ENCODE data around the gene PPFIBP1.

Gene PPFIBP1

GRCh38 chr12:27523642-27524493, at the start of gene PPFIBP1:
TSS of gene PPFIBP1 (plus strand) at chr12:27524206. CDS start at chr12:27633397, 109,191 bp downstream.
- DNase-seq (ENCODE audit: low spot score), result peak; percentile 97

DNA sequence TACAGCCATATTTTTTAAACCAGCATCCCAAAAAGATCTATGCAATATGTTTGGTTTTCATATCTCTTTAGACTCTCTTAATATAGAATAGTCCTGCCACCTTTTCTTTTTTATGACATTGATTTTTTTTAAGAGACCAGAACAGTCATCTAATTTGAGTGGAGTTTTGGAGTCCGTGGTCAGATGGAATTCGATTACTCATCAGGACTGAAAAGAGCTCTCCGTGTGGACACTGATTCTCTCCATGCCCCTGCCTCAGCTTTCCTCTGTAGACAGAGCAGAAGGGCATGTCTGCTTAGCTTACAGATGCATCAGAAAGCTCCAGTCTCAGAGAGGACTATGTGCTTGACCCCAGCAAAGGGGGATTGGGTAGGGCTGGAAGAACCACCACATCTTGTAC, 49.7 kb upstream of the PPFIBP1 start:
- no peak for DNase-seq (ENCODE audit: low spot score)

DNA sequence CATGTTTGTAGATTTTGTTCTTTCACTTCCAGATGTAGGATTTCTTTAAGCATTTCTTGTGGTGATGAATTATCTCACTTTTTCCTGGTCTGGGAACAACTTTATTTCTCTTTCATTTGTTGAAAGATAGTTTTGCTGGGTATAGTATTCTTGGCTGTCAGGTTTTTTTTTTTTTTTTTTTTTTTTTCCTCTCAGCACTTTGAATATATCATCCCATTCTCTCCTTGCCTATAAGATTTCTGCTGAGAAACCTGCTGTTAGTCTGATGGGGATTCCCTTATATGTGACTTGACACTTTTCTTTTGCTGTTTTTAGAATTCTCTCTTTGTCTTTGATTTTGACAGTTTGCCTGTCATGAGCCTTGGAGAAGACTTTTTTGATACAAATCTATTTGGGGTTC, 47.0 kb upstream of the PPFIBP1 start:
- DNase-seq (ENCODE audit: low spot score), result no peak

GRCh38 chr12:27478949-27479348, 45.1 kb upstream of the PPFIBP1 start:
- DNase-seq (ENCODE audit: low spot score), result no peak

- no peak for DNase-seq (ENCODE audit: low spot score)
Observed at GRCh38 chr12:27480016-27480415, 44.0 kb upstream of the PPFIBP1 start.

- no peak for DNase-seq (ENCODE audit: low spot score)
Observed at GRCh38 chr12:27486961-27487360, 37.0 kb upstream of the PPFIBP1 start.

DNA sequence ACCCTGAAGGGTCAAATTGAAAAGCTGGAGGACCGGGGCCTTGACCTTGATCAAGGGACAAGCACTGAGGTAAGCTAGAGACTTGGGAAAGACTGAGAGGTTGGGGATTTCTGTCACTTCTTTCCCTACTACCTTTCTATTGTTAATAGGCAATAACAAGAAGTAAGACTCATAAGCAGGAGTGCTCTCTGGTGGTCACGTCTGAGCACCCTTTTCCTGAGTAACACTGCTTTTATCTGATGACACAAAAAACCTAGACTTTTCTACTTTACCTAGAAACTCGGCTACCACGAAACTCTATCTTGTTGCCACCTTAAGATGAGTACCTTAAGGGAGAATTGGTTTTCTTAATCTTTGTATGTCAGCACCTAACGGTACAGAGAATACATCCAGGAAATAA, 35.5 kb upstream of the PPFIBP1 start:
- DNase-seq (ENCODE audit: low spot score), result no peak

GRCh38 chr12:27491226-27491625, 32.8 kb upstream of the PPFIBP1 start:
- DNase-seq (ENCODE audit: low spot score), result no peak

GRCh38 chr12:27493260-27493940, 30.6 kb upstream of the PPFIBP1 start:
- no peak for DNase-seq (ENCODE audit: low spot score)

DNA sequence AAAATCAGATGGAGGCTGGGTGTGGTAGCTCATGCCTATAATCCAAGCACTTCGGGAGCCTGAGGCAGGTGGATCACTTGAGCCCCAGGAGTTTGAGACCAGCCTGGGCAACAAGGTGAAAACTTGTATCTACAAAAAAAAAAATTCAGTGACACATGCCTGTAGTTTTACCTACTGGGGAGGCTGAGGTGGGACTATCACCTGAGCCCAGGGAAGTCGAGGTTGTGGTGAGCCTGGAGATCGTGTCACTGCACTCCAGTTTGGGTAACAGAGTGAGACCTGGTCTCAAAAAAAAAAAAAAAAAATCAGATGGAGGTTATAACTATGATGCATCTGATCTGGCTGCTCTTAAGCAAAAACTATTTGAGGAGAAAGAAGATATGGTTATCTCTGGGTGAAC, 26.6 kb upstream of the PPFIBP1 start:
- DNase-seq (ENCODE audit: low spot score), result no peak

DNA sequence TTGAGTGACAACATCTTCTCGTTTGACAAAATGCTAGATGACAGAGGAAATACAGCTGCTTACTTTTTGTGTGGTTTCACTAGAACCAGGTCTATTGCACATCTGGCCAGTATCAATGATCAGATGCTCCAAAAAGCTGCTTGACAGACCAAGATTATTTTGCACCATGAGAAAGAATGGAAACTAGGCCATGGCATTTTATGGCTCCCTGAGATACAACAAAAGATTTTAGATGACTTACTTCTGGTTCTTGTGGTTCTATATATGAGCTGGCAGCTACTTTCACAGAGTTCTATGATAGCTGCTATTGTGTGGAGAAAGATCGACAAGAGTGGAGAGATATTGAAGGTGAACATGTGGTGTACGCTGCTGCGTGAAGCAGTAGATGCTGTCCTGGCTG, 25.9 kb upstream of the PPFIBP1 start:
- no peak for DNase-seq (ENCODE audit: low spot score)

- DNase-seq (ENCODE audit: low spot score), result no peak
Observed at GRCh38 chr12:27498761-27499160, 25.2 kb upstream of the PPFIBP1 start.

GRCh38 chr12:27499377-27499776, 24.6 kb upstream of the PPFIBP1 start:
- DNase-seq (ENCODE audit: low spot score), result no peak

- no peak for DNase-seq (ENCODE audit: low spot score)
Observed at GRCh38 chr12:27500546-27500945, 23.5 kb upstream of the PPFIBP1 start.

DNA sequence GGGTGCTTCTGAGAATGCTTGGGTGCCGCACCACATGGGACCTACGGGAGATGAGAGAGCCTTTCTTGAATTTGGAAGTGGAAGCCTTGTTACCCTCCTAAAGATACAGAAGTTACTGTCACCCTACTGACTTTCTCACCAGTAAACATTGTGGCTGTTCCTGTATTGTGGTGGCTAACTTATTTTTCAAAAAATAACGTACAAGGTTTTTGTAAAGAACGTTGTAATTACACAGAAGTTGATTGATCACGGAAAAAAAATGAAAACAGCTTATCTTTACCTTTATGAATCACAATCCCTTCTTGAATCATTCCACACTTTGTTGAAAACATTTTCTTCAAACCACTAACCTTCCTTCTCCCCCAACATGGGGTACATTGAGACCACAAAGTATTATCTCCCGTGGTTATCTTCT, 22.0 kb upstream of the PPFIBP1 start:
- no peak for DNase-seq (ENCODE audit: low spot score)

DNA sequence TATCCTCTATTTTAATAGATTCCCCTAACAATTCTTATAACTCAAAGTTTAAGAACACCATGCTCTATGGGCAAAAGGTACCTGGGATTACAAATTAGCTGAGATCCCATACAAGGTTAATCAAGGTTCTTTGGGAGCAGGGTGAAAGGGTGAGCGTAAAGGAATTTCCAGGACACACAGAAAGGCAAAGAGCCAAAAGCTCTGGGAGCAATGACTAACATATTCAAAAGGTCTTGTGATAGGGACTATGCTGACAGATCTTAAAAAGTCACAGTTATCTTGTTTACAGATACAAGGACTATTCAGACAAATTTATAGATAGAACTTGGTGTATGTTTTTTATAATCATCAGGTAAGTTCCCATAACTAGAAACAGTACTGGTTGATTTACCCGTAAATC, 19.5 kb upstream of the PPFIBP1 start:
- no peak for DNase-seq (ENCODE audit: low spot score)

GRCh38 chr12:27505109-27505508, 18.9 kb upstream of the PPFIBP1 start:
- DNase-seq (ENCODE audit: low spot score), result no peak

DNA sequence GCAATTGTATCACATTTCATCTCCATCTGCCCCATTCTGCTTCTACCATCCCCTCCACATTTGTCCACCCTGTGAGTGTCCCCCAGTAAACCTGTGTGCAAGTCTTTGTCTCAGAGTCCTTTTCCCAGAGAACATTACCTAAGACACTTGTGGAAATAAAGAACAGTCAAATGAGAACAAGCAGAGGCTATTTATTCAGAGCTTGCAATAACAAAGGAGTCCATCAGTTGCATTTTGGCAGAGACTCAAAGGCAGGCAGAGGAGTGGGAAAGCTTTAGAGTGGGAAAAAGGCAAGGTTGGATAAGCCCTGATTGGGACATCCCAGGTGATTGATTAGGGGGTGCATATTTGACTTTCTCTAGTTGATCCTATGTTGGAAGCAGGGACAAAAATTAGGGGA, 18.2 kb upstream of the PPFIBP1 start:
- DNase-seq (ENCODE audit: low spot score), result no peak

DNA sequence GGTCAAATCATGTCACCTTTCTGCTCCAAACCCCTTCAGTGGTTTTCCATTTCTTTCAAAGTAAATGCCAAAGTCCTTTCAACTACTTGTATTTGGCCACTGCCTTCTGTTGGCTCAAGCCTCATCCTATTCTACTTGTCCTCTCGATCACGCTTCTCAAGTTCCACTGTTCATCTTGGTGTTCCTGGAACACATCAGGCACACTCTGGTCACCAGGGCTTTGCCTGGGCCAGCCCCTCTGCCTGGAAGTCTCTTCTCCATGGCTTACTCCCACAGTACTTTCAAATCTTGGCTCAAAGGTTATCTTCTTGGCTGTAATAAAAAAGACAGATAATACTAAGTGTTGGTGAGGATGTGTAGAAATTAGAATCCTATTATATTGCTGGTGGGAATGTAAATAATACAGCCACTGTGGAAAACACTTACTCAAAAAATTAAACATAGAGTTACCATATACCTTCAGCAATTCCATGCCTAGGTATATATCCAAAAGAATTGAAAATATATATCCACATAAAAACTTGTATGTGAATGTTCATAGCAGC, 17.3 kb upstream of the PPFIBP1 start:
- no peak for DNase-seq (ENCODE audit: low spot score)

DNA sequence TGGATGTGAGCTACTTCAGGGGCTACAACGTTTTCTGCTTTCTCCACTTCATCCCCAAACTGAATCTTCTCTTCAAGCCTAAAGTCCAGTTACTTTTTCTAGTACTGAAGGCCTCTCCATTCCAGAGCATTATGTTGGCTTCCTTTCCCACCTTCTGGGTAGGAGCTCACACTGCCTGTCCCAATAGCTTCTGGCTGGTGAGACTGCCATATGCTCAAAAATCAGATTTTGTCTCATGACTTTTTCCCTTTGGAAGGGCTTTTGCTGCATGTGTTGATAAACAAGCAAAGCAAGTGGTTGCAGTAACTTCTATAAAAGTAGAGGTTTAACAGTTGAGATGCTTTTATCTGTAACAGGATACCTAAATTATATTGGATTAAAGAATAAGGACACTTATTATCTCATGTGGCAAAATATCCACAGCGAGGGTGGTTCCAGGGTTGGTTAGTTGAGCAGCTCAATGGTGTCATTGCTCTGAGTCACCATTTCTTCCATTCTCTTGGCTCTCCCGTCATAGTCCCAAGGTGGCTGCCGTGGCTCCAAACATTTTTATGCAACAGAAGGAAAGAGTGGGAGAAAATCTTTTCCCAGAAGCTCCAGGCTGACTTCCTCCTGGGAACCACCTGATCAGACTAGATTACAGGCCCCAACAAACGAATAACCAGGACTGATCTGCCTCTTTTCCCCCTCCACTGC, 15.1 kb upstream of the PPFIBP1 start:
- no peak for DNase-seq (ENCODE audit: low spot score)

GRCh38 chr12:27511031-27511722, 12.8 kb upstream of the PPFIBP1 start:
- no peak for DNase-seq (ENCODE audit: low spot score)

DNA sequence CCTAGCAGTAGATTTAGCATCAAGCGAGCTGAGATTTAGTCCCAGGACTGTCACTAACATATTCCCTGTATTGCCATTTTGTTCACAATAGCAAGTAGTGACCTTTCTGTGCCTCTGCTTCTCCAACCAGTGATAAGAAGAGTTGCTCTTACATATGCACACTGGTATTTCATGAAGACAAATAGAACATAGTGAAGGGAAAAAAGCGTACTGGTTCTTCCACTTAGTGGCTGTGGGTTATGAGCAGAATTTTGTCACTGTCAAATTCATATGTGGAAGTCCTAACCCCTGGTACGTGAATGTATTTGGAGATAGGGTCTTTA, 12.3 kb upstream of the PPFIBP1 start:
- no peak for DNase-seq (ENCODE audit: low spot score)

All from cerebellar cortex (tissue), 1 donor.